Articular chondrocyte of knee joint (primary cell): ENCODE results near the gene RAPGEF2. TPM values are rescaled to one million over a fixed set of nuclear protein-coding genes. Genes with fewer than 3 reads are reported as not detected.

ENCODE experiments used
- small RNA-seq: library from RNA; depleted of rRNA; stranded (forward); fragments of <200 nt; gene quantifications from one replicate; pipeline ENCODE3, GENCODE V24; 2012
- total RNA-seq: library from RNA; depleted of rRNA; stranded (reverse); fragments of >200 nt; gene quantifications from 2 replicates; pipeline ENCODE4 v1.2.3, GENCODE V29; 2012

RAPGEF2 gene, protein sequence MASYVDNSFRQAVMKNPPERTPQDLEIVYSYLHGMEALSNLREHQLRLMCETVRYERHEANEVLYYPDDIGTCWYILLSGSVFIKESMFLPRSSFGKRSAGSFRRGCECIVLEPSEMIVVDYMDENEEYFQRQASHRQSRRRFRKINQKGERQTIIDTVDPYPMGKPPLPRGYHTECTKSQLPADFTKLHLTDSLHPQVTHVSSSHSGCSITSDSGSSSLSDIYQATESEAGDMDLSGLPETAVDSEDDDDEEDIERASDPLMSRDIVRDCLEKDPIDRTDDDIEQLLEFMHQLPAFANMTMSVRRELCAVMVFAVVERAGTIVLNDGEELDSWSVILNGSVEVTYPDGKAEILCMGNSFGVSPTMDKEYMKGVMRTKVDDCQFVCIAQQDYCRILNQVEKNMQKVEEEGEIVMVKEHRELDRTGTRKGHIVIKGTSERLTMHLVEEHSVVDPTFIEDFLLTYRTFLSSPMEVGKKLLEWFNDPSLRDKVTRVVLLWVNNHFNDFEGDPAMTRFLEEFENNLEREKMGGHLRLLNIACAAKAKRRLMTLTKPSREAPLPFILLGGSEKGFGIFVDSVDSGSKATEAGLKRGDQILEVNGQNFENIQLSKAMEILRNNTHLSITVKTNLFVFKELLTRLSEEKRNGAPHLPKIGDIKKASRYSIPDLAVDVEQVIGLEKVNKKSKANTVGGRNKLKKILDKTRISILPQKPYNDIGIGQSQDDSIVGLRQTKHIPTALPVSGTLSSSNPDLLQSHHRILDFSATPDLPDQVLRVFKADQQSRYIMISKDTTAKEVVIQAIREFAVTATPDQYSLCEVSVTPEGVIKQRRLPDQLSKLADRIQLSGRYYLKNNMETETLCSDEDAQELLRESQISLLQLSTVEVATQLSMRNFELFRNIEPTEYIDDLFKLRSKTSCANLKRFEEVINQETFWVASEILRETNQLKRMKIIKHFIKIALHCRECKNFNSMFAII (N-terminal part only)
- 69.0 and 72.3 TPM in 2 replicates for total RNA-seq

DNA sequence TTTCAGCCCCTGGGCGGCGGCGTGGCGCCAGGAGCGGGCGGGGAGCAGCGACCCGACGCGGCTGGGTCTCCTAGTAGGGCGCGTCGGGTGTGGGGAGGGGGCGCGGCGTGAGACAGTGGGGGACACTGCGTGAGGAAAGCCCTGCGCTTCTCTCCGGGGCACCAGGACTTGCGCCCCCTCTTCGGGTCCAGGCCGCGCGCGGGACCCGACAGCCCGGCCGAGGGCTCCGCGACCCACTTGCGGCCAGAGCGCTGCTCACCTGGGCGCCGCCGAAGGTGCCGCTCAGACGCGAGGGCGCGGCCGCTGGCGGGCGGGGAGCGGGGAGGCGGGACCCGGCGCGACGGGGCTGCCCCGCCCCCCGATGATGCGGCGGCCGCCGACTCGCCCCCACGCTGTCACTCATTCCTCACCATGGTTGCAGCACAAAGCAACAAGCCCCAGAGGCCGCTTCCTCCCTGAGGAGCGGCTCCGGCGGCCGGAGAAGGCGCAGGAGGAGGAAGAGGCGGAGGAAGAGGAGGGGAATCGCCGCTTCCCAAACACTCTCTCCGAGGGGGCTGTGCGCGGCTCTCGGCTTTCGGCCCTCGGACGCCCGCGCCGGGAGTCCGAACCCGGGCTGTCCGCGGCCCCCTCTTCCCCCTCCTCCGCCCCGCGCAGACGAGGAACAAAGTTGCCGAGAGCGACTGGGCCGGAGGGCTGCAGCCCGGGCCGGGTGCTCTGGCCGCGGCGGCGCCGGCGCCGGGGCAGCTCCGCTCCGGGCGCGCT lies at the start of gene RAPGEF2:
RAPGEF2 (plus strand) TSS at position 458 of the 762 bp plus-strand sequence. CDS start 1,084 bp downstream, outside the sequence.

Small RNA genes within 50 kb of the gene (small RNA-seq; reads per million reads assigned to genes)
- gene AC074344.1 (not detected), gene MIR3688-1 (not detected), gene RF00019 (not detected)
